Measurements from ENCODE around the gene AP3B1. TPM values are rescaled to one million over a fixed set of nuclear protein-coding genes. Genes with fewer than 3 reads are reported as not detected.

The AP3B1 gene
- total RNA-seq, 2 experiments from 2014 or later, result 32.5 to 39.5 TPM

GRCh38 chr5:78005021-78005785, 289.3 kb downstream of the AP3B1 start:
- Histone ChIP-seq H4K20me1 (ENCODE audit: insufficient read depth, low read length) (no peaks in the 10 kb centered on the region), H3K4me3 (ENCODE audit: low read depth, low read length, poor library complexity, severe bottlenecking) (no peak overlapping the region), H3K4me2 (ENCODE audit: low read length) (no peak overlapping the region), H3K27ac (ENCODE audit: low read depth, low read length, poor library complexity, severe bottlenecking) (no peak overlapping the region), H2AFZ (ENCODE audit: low read length) (no peak overlapping the region), H3K79me2 (ENCODE audit: insufficient read depth, low read depth, low read length) (no peaks in the 10 kb centered on the region), H3K4me1 (ENCODE audit: insufficient read depth, low read length, poor library complexity, severe bottlenecking) (no peaks in the 10 kb centered on the region), H3K36me3 (ENCODE audit: insufficient read depth, low read length) (no peaks in the 10 kb centered on the region), H3K9me2 (ENCODE audit: insufficient read depth, low read length) (no peaks in the 10 kb centered on the region), H3K9me3 (ENCODE audit: low read length) (no peaks in the 10 kb centered on the region)
- intact Hi-C loops (cut with micrococcal nuclease; ENCODE audit: unreplicated experiment), result loop anchor here (5.0 kb wide), 1 partner anchor 157 kb away; no protein-coding TSS in a partner anchor
- ChIA-PET CTCF (ENCODE audit: unreplicated experiment) (no interaction called here), POLR2A (no interaction called here)
- no TSS peak for BruUV-seq (replicated peaks)
- DNase-seq (ENCODE audit: low spot score), result no peak
- TF ChIP-seq EZH2phosphoT487 (IDR thresholded peaks at IDR 0.05; ENCODE audit: borderline replicate concordance, low read depth, low read length), result no peak
- TF ChIP-seq, protein P1, sequence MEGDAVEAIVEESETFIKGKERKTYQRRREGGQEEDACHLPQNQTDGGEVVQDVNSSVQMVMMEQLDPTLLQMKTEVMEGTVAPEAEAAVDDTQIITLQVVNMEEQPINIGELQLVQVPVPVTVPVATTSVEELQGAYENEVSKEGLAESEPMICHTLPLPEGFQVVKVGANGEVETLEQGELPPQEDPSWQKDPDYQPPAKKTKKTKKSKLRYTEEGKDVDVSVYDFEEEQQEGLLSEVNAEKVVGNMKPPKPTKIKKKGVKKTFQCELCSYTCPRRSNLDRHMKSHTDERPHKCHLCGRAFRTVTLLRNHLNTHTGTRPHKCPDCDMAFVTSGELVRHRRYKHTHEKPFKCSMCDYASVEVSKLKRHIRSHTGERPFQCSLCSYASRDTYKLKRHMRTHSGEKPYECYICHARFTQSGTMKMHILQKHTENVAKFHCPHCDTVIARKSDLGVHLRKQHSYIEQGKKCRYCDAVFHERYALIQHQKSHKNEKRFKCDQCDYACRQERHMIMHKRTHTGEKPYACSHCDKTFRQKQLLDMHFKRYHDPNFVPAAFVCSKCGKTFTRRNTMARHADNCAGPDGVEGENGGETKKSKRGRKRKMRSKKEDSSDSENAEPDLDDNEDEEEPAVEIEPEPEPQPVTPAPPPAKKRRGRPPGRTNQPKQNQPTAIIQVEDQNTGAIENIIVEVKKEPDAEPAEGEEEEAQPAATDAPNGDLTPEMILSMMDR (conservative IDR thresholded peaks at IDR 0.05; ENCODE audit: low read length), result no peak

DNA sequence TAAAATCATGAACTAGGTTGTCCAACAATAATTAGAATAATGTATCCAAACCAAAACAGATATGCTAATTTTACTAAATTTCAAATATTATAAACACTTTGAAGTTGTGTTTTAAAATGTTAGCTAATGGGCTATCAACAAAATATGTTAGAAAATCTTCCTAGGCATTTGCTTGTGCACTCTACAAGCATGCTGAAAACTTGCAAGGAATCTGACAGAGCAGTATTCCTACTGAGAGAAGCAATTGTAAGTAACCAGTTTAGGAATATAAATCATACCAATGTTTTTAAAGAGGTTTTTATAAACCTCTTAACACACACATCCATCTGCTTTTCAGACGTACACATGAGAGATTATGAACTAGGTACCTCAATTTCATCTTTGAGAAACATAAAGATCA, 289.9 kb downstream of the AP3B1 start:
- H3K4me1 ChIP-seq (ENCODE audit: insufficient read depth, low read length, poor library complexity, severe bottlenecking), result no peaks in the 10 kb centered on the region
- no peak overlapping the region for H3K4me2 ChIP-seq (ENCODE audit: low read length)
- no peak overlapping the region for H2AFZ ChIP-seq (ENCODE audit: low read length)
- no peak for DNase-seq (ENCODE audit: low spot score)
- no peak overlapping the region for H3K4me3 ChIP-seq (ENCODE audit: low read depth, low read length, poor library complexity, severe bottlenecking)
- H4K20me1 ChIP-seq (ENCODE audit: insufficient read depth, low read length), result no peaks in the 10 kb centered on the region
- H3K9me3 ChIP-seq (ENCODE audit: low read length), result no peaks in the 10 kb centered on the region
- no peaks in the 10 kb centered on the region for H3K36me3 ChIP-seq (ENCODE audit: insufficient read depth, low read length)
- POLR2A ChIA-PET, result no interaction called here
- CTCF ChIA-PET (ENCODE audit: unreplicated experiment), result no interaction called here
- intact Hi-C loops (cut with micrococcal nuclease; ENCODE audit: unreplicated experiment), result no loop called here
- no TSS peak for BruUV-seq (replicated peaks)
- H3K79me2 ChIP-seq (ENCODE audit: insufficient read depth, low read depth, low read length), result no peaks in the 10 kb centered on the region
- no peak overlapping the region for H3K27ac ChIP-seq (ENCODE audit: low read depth, low read length, poor library complexity, severe bottlenecking)
- no peaks in the 10 kb centered on the region for H3K9me2 ChIP-seq (ENCODE audit: insufficient read depth, low read length)
- TF ChIP-seq, protein P1 (conservative IDR thresholded peaks at IDR 0.05; ENCODE audit: low read length), result no peak
- no peak for TF ChIP-seq EZH2phosphoT487 (IDR thresholded peaks at IDR 0.05; ENCODE audit: borderline replicate concordance, low read depth, low read length)

GRCh38 chr5:78003919-78004318, 290.6 kb downstream of the AP3B1 start:
- H3K9me3 ChIP-seq (ENCODE audit: low read length), result no peaks in the 10 kb centered on the region
- no peaks in the 10 kb centered on the region for H3K4me1 ChIP-seq (ENCODE audit: insufficient read depth, low read length, poor library complexity, severe bottlenecking)
- H3K9me2 ChIP-seq (ENCODE audit: insufficient read depth, low read length), result no peaks in the 10 kb centered on the region
- H4K20me1 ChIP-seq (ENCODE audit: insufficient read depth, low read length), result no peaks in the 10 kb centered on the region
- CTCF ChIA-PET (ENCODE audit: unreplicated experiment), result no interaction called here
- BruUV-seq (replicated peaks), result no TSS peak
- intact Hi-C loops (cut with micrococcal nuclease; ENCODE audit: unreplicated experiment), result no loop called here
- no peak for DNase-seq (ENCODE audit: low spot score)
- POLR2A ChIA-PET, result interaction anchor here (1.3 kb wide), 1 partner anchor 26 kb away, joined by 4 read pairs; no protein-coding TSS in a partner anchor
- no peaks in the 10 kb centered on the region for H3K36me3 ChIP-seq (ENCODE audit: insufficient read depth, low read length)
- no peaks in the 10 kb centered on the region for H3K79me2 ChIP-seq (ENCODE audit: insufficient read depth, low read depth, low read length)
- H2AFZ ChIP-seq (ENCODE audit: low read length), result no peak overlapping the region
- no peak overlapping the region for H3K4me3 ChIP-seq (ENCODE audit: low read depth, low read length, poor library complexity, severe bottlenecking)
- H3K4me2 ChIP-seq (ENCODE audit: low read length), result no peak overlapping the region
- no peak overlapping the region for H3K27ac ChIP-seq (ENCODE audit: low read depth, low read length, poor library complexity, severe bottlenecking)
- no peak for TF ChIP-seq EZH2phosphoT487 (IDR thresholded peaks at IDR 0.05; ENCODE audit: borderline replicate concordance, low read depth, low read length)
- TF ChIP-seq, protein P1 (conservative IDR thresholded peaks at IDR 0.05; ENCODE audit: low read length), result no peak

All from OCI-LY7 (cell line).